ENCODE measurements around the gene BRSK1.

The BRSK1 gene

GRCh38 chr19:55315956-55316525, 32.2 kb downstream of the BRSK1 start:
- no peak overlapping the region for H3K27ac ChIP-seq
- TF ChIP-seq ZFX (IDR thresholded peaks at IDR 0.05; ENCODE audit: borderline replicate concordance): no peak
- TF ChIP-seq, protein P1, sequence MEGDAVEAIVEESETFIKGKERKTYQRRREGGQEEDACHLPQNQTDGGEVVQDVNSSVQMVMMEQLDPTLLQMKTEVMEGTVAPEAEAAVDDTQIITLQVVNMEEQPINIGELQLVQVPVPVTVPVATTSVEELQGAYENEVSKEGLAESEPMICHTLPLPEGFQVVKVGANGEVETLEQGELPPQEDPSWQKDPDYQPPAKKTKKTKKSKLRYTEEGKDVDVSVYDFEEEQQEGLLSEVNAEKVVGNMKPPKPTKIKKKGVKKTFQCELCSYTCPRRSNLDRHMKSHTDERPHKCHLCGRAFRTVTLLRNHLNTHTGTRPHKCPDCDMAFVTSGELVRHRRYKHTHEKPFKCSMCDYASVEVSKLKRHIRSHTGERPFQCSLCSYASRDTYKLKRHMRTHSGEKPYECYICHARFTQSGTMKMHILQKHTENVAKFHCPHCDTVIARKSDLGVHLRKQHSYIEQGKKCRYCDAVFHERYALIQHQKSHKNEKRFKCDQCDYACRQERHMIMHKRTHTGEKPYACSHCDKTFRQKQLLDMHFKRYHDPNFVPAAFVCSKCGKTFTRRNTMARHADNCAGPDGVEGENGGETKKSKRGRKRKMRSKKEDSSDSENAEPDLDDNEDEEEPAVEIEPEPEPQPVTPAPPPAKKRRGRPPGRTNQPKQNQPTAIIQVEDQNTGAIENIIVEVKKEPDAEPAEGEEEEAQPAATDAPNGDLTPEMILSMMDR (IDR thresholded peaks at IDR 0.05): no peak

DNA sequence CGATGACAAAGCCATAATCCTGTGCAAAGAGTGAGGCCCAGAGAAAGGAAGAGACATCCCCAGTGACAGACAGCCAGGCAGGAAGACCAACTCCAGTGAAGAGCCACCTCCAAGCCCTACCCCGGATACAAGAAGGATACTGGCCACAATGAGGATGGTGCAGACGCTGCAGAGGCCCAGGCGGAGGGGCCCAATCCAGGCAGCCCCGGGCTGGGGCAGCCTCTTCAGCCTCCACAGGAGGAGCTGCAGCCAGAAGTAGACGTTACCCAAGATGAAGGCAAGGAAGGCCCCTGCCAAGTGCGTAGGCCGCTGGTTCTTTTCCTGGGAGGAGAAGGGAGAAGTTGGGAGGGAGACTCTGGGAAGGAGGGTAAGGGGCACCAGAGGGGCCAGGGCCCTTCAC, 32.8 kb downstream of the BRSK1 start:
- TF ChIP-seq, protein P1 (IDR thresholded peaks at IDR 0.05): no peak
- TF ChIP-seq ZFX (IDR thresholded peaks at IDR 0.05; ENCODE audit: borderline replicate concordance): no peak
- no peak overlapping the region for H3K27ac ChIP-seq

DNA sequence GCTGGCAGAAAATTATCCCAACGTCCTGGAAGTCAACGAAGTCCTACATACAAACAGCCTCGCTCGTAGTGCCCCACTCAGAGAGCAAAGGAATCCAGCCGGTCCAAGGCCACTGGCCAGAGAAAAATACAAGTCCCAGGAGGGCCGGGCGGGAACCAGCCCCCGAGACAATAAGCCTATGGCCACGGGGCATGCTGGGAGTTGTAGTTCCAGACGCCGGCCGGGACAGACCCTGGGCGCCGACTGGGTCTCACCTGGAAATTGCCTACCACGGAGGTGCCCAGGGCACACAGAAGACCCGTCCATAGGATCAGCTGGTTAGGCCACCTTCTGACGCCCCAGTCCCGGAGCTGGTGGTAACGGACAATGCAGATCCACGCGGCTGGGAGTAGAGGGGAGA, 36.0 kb downstream of the BRSK1 start:
- TF ChIP-seq, protein P1 (IDR thresholded peaks at IDR 0.05): no peak
- TF ChIP-seq ZFX (IDR thresholded peaks at IDR 0.05; ENCODE audit: borderline replicate concordance): no peak
- H3K27ac ChIP-seq: no peak overlapping the region

DNA sequence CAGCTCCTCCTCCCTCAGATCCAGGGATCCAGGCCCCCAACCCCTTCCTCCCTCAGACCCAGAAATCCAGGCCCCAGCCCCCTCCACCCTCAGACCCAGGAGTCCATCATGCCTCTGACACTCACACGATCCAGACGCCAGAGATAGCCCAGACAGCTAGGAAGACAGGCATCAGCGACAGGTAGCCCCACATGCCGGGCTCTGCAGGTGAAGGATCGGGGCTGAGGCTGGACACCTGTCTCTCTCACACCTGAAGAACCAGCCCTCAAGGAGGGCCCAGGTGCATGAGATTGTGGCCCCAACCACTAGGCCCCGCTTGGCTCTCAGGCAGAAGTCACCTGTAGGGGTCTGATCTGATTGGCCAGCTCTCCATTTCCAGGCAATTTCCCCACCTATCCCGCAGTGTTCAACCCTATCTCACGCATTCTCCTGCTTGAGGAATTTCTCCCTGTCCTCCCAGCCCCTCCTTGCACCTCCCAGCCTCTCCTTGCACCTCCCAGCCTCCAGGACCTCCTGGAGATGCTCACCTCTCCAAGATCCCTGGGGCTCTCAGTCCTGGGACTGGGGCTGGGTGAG, 37.1 kb downstream of the BRSK1 start:
- H3K27ac ChIP-seq: no peak overlapping the region
- no peak for TF ChIP-seq ZFX (IDR thresholded peaks at IDR 0.05; ENCODE audit: borderline replicate concordance)
- TF ChIP-seq, protein P1 (IDR thresholded peaks at IDR 0.05): no peak

GRCh38 chr19:55321466-55322137, 37.8 kb downstream of the BRSK1 start:
- TF ChIP-seq, protein P1 (IDR thresholded peaks at IDR 0.05): no peak
- TF ChIP-seq ZFX (IDR thresholded peaks at IDR 0.05; ENCODE audit: borderline replicate concordance): no peak

DNA sequence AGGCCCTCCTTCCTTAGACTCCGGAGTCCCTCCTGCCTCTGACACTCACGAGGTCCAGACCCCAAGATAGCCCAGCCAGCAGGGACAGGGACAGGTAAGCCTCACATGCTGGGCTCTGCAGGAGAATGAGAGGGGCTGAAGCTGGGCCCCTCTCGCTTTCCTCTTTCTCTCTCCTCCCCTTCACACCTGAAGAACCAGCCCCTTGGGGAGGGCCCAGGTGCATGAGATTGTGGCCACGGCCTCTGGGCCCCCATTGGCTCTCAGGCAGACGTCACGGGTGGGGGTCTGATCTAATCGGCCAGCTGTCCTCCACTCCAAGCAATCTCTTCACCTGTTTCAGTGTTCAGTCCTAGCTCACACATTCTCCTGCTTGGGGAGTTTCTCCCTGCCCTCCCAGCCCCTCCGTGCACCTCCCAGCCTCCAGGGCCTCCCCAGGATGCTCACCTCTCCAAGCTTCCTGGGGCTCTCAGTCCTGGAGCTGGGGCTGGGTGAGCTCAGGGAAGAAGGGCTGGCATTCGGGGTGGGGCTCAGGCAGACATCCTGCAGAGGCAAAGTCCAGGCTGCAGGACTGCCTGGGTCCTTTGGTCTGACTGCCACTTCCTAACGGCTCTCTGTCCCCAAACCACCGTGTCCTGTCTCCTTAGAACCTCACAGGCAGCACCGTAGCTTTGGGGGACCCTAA, 38.5 kb downstream of the BRSK1 start:
- no peak for TF ChIP-seq ZFX (IDR thresholded peaks at IDR 0.05; ENCODE audit: borderline replicate concordance)
- TF ChIP-seq, protein P1 (IDR thresholded peaks at IDR 0.05): no peak

More at GRCh38 chr19:55321466-55322137, 37.8 kb downstream of the BRSK1 start:
- no peak overlapping the region for H3K27ac ChIP-seq

More for the DNA sequence above, 38.5 kb downstream of the BRSK1 start:
- H3K27ac ChIP-seq: no peak overlapping the region

Data from 22Rv1 (cell line).